IMR-90 (cell line): Measurements from ENCODE around the gene ATP1A3. TPM values are rescaled to one million over a fixed set of nuclear protein-coding genes. Genes with fewer than 3 reads are reported as not detected.

Experiments
- ATAC-seq: fragments of 200-7000 bp; cut with Tn5 transposase; 2 replicates; pipeline ENCODE4 v1.9.1; 2020; ENCODE audit warnings: low read depth, mild to moderate bottlenecking, moderate library complexity
- BruUV-seq: library from RNA; stranded (reverse); fragments of 400-500 nt; replicated peaks from 2 replicates; lab custom pipeline; 2021; lab: Mats Ljungman, UMichigan
- CTCF ChIA-PET: fragments of 300-600 bp; formaldehyde crosslinking; extraction: SDS; loops from one replicate; lab custom pipeline; 2021; ENCODE audit warnings: antibody characterized with exemption; lab: Yijun Ruan, JAX
- POLR2A ChIA-PET: fragments of 300-600 bp; sonication (Branson Sonifier 250); formaldehyde crosslinking; loops from one replicate; lab custom pipeline; 2022; ENCODE audit warnings: antibody characterized with exemption; ENCODE audit not compliant: unreplicated experiment; lab: Charles Lee
- DNase-seq: peaks from one replicate; pipeline ENCODE4 v3.0.0; 2013
- H2AFZ ChIP-seq: replicated peaks from 2 replicates; pipeline ENCODE3; 2013; ENCODE audit warnings: low read length, mild to moderate bottlenecking; ENCODE audit not compliant: poor library complexity
- H2AK5ac ChIP-seq: 2 replicates; pipeline ENCODE4 v1.6.1; 2013; ENCODE audit warnings: low read depth, low read length, inconsistent platforms
- H2AK9ac ChIP-seq: replicated peaks from 2 replicates; pipeline ENCODE3; 2013; ENCODE audit warnings: mild to moderate bottlenecking, low read depth, low read length, moderate library complexity; ENCODE audit not compliant: poor library complexity
- H2BK120ac ChIP-seq: 2 replicates; pipeline ENCODE4 v1.6.1; 2013; ENCODE audit warnings: low read depth, low read length, inconsistent platforms
- H2BK15ac ChIP-seq: 3 replicates; pipeline ENCODE4 v1.6.1; 2013; ENCODE audit warnings: low read depth, low read length, inconsistent platforms
- H2BK20ac ChIP-seq: 2 replicates; pipeline ENCODE4 v1.6.1; 2013; ENCODE audit warnings: low read depth, mild to moderate bottlenecking, inconsistent platforms, low read length, moderate library complexity
- H2BK5ac ChIP-seq: 2 replicates; pipeline ENCODE4 v1.6.1; 2013; ENCODE audit warnings: mild to moderate bottlenecking, low read depth, low read length, inconsistent platforms; ENCODE audit not compliant: poor library complexity, severe bottlenecking
- H3K14ac ChIP-seq: replicated peaks from 2 replicates; pipeline ENCODE4 v1.6.1; 2013; ENCODE audit warnings: low read depth, low read length, inconsistent platforms
- H3K18ac ChIP-seq: 2 replicates; pipeline ENCODE4 v1.6.1; 2013; ENCODE audit warnings: low read depth, low read length, control low read depth
- H3K23ac ChIP-seq: 2 replicates; pipeline ENCODE4 v1.6.1; 2013; ENCODE audit warnings: low read depth, low read length, inconsistent platforms
- H3K27ac ChIP-seq: 2 replicates; pipeline ENCODE4 v1.5.1; 2013; ENCODE audit warnings: mild to moderate bottlenecking, control low read depth, low read length; ENCODE audit not compliant: insufficient read depth
- H3K27me3 ChIP-seq: 2 replicates; pipeline ENCODE4 v1.6.1; 2013; ENCODE audit warnings: low read length; ENCODE audit not compliant: control insufficient read depth, insufficient read depth
- H3K36me3 ChIP-seq: 2 replicates; pipeline ENCODE4 v1.6.1; 2013; ENCODE audit warnings: low read length, mixed read lengths; ENCODE audit not compliant: control insufficient read depth, insufficient read depth
- H3K4ac ChIP-seq: 2 replicates; pipeline ENCODE4 v1.6.1; 2013; ENCODE audit warnings: low read depth, low read length, inconsistent platforms
- H3K4me1 ChIP-seq: 2 replicates; pipeline ENCODE4 v1.6.1; 2013; ENCODE audit warnings: low read length, mixed read lengths; ENCODE audit not compliant: control insufficient read depth, insufficient read depth
- H3K4me2 ChIP-seq: 2 replicates; pipeline ENCODE4 v1.6.1; 2013; ENCODE audit warnings: low read depth, mild to moderate bottlenecking, control low read depth, low read length, moderate library complexity
- H3K4me3 ChIP-seq: 2 replicates; pipeline ENCODE4 v1.5.1; 2013; ENCODE audit warnings: low read depth, mild to moderate bottlenecking, control low read depth, low read length, moderate library complexity; ENCODE audit not compliant: insufficient read depth
- H3K56ac ChIP-seq: 2 replicates; pipeline ENCODE4 v1.6.1; 2013; ENCODE audit warnings: low read length, inconsistent platforms; ENCODE audit not compliant: insufficient read depth; ENCODE audit errors: extremely low read depth
- H3K79me1 ChIP-seq, 2 experiments: 2 replicates each; pipeline ENCODE4 v1.6.1; 2013; ENCODE audit warnings: low read length in 2 of 2, inconsistent platforms in 1 of 2, low read depth in 1 of 2
- H3K9ac ChIP-seq: 2 replicates; pipeline ENCODE4 v1.6.1; 2013; ENCODE audit warnings: low read depth, low read length, control low read depth
- H3K9me1 ChIP-seq: 2 replicates; pipeline ENCODE4 v1.6.1; 2013; ENCODE audit warnings: low read length, inconsistent platforms; ENCODE audit not compliant: insufficient read depth
- H3K9me3 ChIP-seq: 2 replicates; pipeline ENCODE4 v1.6.1; 2013; ENCODE audit warnings: low read length; ENCODE audit not compliant: control insufficient read depth, insufficient read depth
- H4K20me1 ChIP-seq: 2 replicates; pipeline ENCODE4 v1.6.1; 2013; ENCODE audit warnings: low read length, inconsistent platforms; ENCODE audit not compliant: insufficient read depth
- H4K5ac ChIP-seq: 2 replicates; pipeline ENCODE4 v1.6.1; 2013; ENCODE audit warnings: mild to moderate bottlenecking, low read depth, low read length, control low read depth
- H4K8ac ChIP-seq, 2 experiments: 2 replicates each; pipeline ENCODE4 v1.6.1; 2013; ENCODE audit warnings: low read depth in 2 of 2, low read length in 2 of 2, control low read depth in 1 of 2, inconsistent platforms in 1 of 2
- H4K91ac ChIP-seq: 2 replicates; pipeline ENCODE4 v1.6.1; 2013; ENCODE audit warnings: low read depth, low read length, inconsistent platforms; ENCODE audit not compliant: insufficient read depth
- BHLHE40 ChIP-seq: fragments of 150-350 bp; IDR thresholded peaks from 2 replicates; pipeline ENCODE4 v1.6.1; 2016; ENCODE audit warnings: mild to moderate bottlenecking, low read depth, low read length
- CEBPB ChIP-seq: IDR thresholded peaks from 2 replicates; pipeline ENCODE4 v1.6.1; 2012; ENCODE audit warnings: low read depth, low read length, improper control_type of control experiment
- CHD1 ChIP-seq: IDR thresholded peaks from 2 replicates; pipeline ENCODE4 v1.6.1; 2012; ENCODE audit warnings: low read depth, low read length, improper control_type of control experiment
- FOS ChIP-seq: fragments of 150-350 bp; IDR thresholded peaks from 2 replicates; pipeline ENCODE4 v1.6.1; 2016; ENCODE audit warnings: low read depth, low read length
- MAFK ChIP-seq: IDR thresholded peaks from 2 replicates; pipeline ENCODE4 v1.6.1; 2012; ENCODE audit warnings: low read depth, low read length, improper control_type of control experiment
- MAZ ChIP-seq: IDR thresholded peaks from 2 replicates; pipeline ENCODE4 v1.6.1; 2012; ENCODE audit warnings: low read depth, mild to moderate bottlenecking, low read length, improper control_type of control experiment, moderate library complexity, borderline replicate concordance
- MXI1 ChIP-seq: IDR thresholded peaks from 2 replicates; pipeline ENCODE4 v1.6.1; 2012; ENCODE audit warnings: low read depth, mild to moderate bottlenecking, low read length, moderate library complexity, borderline replicate concordance
- NFE2L2 ChIP-seq: fragments of 150-350 bp; IDR thresholded peaks from 2 replicates; pipeline ENCODE4 v1.6.1; 2016; ENCODE audit warnings: low read depth, mild to moderate bottlenecking, low read length
- POLR2A ChIP-seq: IDR thresholded peaks from 2 replicates; pipeline ENCODE4 v1.6.1; 2012; ENCODE audit warnings: mild to moderate bottlenecking, low read depth, low read length
- RAD21 ChIP-seq: IDR thresholded peaks from 2 replicates; pipeline ENCODE4 v1.6.1; 2012; ENCODE audit warnings: low read length, improper control_type of control experiment
- RCOR1 ChIP-seq: IDR thresholded peaks from 2 replicates; pipeline ENCODE4 v1.6.1; 2012; ENCODE audit warnings: mild to moderate bottlenecking, low read length, improper control_type of control experiment; ENCODE audit not compliant: insufficient replicate concordance
- RFX5 ChIP-seq: IDR thresholded peaks from 2 replicates; pipeline ENCODE4 v1.8.0; 2012; ENCODE audit warnings: low read depth, mild to moderate bottlenecking, low read length, moderate library complexity
- WGBS, 2 experiments: methylation state at CpG; one replicate each; pipeline versions ENCODE4 v1.1.5 to v1.1.7; 2013; ENCODE audit warnings: missing lambda C conversion rate in 2 of 2; ENCODE audit not compliant: insufficient read length in 1 of 2; ENCODE audit errors: extremely low coverage in 2 of 2; 5-methylcytosine and 5-hydroxymethylcytosine counted together
- dilution Hi-C: fragments of 300-500 bp; cut with HindIII; formaldehyde crosslinking; loops from one replicate; pipeline ENCODE4 v1.14.3; 2018; ENCODE audit warnings: low sequenced_read_pairs; ENCODE audit not compliant: unreplicated experiment
- in situ Hi-C: fragments of 300-500 bp; cut with MboI; formaldehyde crosslinking; loops from 3 replicates; pipeline ENCODE4 v1.14.3; 2019; ENCODE audit warnings: low sequenced_read_pairs, inconsistent platforms, mixed read lengths
- intact Hi-C: fragments of 100-400 bp; cut with micrococcal nuclease; formaldehyde crosslinking; loops from 2 replicates; pipeline ENCODE4 v1.10.0; 2022
- polyA plus RNA-seq, 3 experiments: library from polyadenylated mRNA; depleted of rRNA; stranded (reverse); fragments of >200 nt; gene quantifications; 2 replicates each; pipeline ENCODE4 v1.2.3, GENCODE V29; 2012; ENCODE audit warnings: low replicate concordance in 1 of 3
- total RNA-seq: library from RNA; depleted of rRNA; stranded (reverse); fragments of >200 nt; gene quantifications from 2 replicates; pipeline ENCODE4 v1.2.3, GENCODE V29; 2012
- TF ChIP-seq, protein P1 (sequence below): conservative IDR thresholded peaks from 2 replicates; pipeline ENCODE4 v1.5.1; 2012; ENCODE audit warnings: mild to moderate bottlenecking, low read depth, low read length, improper control_type of control experiment
- TF ChIP-seq, protein P2 (sequence below): fragments of 150-350 bp; IDR thresholded peaks from 2 replicates; pipeline ENCODE4 v1.6.1; 2016; ENCODE audit warnings: low read depth, mild to moderate bottlenecking, low read length, moderate library complexity, borderline replicate concordance
- TF ChIP-seq, protein P3 (sequence below): fragments of 150-350 bp; IDR thresholded peaks from 2 replicates; pipeline ENCODE4 v1.6.1; 2017; ENCODE audit warnings: mild to moderate bottlenecking, antibody characterized with exemption, low read length, low read depth

Gene ATP1A3
- total and polyA plus RNA-seq, 2 of the 4 experiments (the other 2 are of a cell fraction), result under 0.01 to 0.12 TPM

DNA sequence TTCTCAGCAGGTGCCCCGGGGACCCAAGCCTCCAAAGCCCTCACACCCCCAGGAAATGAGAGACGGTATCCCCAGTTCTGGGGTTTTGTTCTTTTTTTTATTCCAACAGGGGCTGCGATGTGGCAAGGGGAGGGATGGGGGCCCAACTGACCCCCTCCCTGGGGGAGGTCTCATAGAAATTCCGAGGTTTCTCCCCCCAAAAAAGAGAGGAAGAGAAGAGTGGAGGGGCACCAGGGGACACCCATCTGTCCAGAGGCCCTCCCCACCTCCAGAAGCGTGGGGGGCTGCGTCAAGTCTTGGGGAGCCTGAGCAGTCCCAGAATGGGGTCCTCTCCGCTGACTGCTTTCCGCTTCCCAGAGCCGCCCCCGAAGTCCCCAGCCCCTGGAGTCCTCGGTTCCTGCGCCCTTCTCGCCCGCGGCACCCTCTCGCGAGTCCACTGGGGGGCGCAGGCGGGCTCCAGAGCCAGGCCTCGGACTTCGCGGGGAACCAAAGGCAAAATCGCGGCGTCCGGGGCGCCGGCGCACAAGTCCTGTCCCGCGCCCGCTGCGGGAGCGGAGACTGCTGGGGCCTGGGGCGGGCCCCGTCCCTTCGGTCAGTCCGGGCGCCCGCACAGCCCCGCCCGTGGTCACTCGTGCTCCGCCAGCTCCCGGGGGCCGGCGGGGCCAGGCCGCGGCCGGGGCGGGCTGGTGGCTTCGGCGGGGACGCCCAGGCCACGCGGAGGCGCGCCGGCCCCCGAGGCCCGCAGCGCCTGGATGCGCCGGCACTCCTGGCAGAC is 4.4 kb upstream of the ATP1A3 start:
- H3K4me1 ChIP-seq, result no peaks in the 10 kb centered on the region
- H3K4ac ChIP-seq, result no peak overlapping the region
- H3K4me2 ChIP-seq, result no peak overlapping the region
- H3K9ac ChIP-seq, result no peak overlapping the region
- no peak overlapping the region for H2BK120ac ChIP-seq
- H4K91ac ChIP-seq, result no peak overlapping the region
- no peak overlapping the region for H3K4me3 ChIP-seq
- no peak overlapping the region for H3K56ac ChIP-seq
- no peak overlapping the region for H4K8ac ChIP-seq
- H2BK15ac ChIP-seq, result no peak overlapping the region
- H3K27ac ChIP-seq, result no peak overlapping the region
- peak overlapping the region; percentile 41 for H2AFZ ChIP-seq
- POLR2A ChIA-PET, result no interaction called here
- H3K9me1 ChIP-seq, result peaks cover 8% of the 10 kb centered on the region; the same call in 1 of the 2 replicates
- H3K79me1 ChIP-seq, result no peaks in the 10 kb centered on the region
- H2AK9ac ChIP-seq, result no peak overlapping the region
- H3K9me3 ChIP-seq, result no peaks in the 10 kb centered on the region
- peaks cover 75% of the 10 kb centered on the region for H3K27me3 ChIP-seq
- ATAC-seq (peak; percentile 57), DNase-seq (peak; percentile 39)
- H3K14ac ChIP-seq, result no peak overlapping the region
- peaks cover 3% of the 10 kb centered on the region for H4K20me1 ChIP-seq
- dilution Hi-C loops (no loop called here), in situ Hi-C loops (no loop called here), intact Hi-C loops (loop anchor here (1.0 kb wide), 1 partner anchor 36 kb away; no protein-coding TSS in a partner anchor)
- H2BK5ac ChIP-seq, result no peak overlapping the region
- H3K23ac ChIP-seq, result no peak overlapping the region
- no peak overlapping the region for H4K5ac ChIP-seq
- no peak overlapping the region for H3K18ac ChIP-seq
- BruUV-seq, result no TSS peak
- H3K36me3 ChIP-seq, result no peaks in the 10 kb centered on the region
- CTCF ChIA-PET, result interaction anchor here (1.0 to 1.3 kb wide), 2 partner anchors 33 to 37 kb away, joined by 3 read pairs; no protein-coding TSS in a partner anchor
- H2AK5ac ChIP-seq, result no peak overlapping the region
- H2BK20ac ChIP-seq, result no peak overlapping the region
- WGBS, 2 experiments, result 1% methylated on average over 26 of the region's 64 CpGs; no CpG with 5 or more reads in 1 of the 2 experiments
- no peak for TF ChIP-seq MAFK
- no peak for TF ChIP-seq RCOR1
- TF ChIP-seq CEBPB, result no peak
- TF ChIP-seq FOS, result no peak
- TF ChIP-seq, protein P1, sequence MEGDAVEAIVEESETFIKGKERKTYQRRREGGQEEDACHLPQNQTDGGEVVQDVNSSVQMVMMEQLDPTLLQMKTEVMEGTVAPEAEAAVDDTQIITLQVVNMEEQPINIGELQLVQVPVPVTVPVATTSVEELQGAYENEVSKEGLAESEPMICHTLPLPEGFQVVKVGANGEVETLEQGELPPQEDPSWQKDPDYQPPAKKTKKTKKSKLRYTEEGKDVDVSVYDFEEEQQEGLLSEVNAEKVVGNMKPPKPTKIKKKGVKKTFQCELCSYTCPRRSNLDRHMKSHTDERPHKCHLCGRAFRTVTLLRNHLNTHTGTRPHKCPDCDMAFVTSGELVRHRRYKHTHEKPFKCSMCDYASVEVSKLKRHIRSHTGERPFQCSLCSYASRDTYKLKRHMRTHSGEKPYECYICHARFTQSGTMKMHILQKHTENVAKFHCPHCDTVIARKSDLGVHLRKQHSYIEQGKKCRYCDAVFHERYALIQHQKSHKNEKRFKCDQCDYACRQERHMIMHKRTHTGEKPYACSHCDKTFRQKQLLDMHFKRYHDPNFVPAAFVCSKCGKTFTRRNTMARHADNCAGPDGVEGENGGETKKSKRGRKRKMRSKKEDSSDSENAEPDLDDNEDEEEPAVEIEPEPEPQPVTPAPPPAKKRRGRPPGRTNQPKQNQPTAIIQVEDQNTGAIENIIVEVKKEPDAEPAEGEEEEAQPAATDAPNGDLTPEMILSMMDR, result peak; percentile 68
- TF ChIP-seq RFX5, result no peak
- TF ChIP-seq MXI1, result no peak
- no peak for TF ChIP-seq BHLHE40
- no peak for TF ChIP-seq MAZ
- TF ChIP-seq NFE2L2, result no peak
- TF ChIP-seq, protein P2, sequence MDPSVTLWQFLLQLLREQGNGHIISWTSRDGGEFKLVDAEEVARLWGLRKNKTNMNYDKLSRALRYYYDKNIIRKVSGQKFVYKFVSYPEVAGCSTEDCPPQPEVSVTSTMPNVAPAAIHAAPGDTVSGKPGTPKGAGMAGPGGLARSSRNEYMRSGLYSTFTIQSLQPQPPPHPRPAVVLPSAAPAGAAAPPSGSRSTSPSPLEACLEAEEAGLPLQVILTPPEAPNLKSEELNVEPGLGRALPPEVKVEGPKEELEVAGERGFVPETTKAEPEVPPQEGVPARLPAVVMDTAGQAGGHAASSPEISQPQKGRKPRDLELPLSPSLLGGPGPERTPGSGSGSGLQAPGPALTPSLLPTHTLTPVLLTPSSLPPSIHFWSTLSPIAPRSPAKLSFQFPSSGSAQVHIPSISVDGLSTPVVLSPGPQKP, result no peak
- no peak for TF ChIP-seq CHD1
- TF ChIP-seq RAD21, result peak; percentile 62
- TF ChIP-seq POLR2A, result no peak
- TF ChIP-seq, protein P3, sequence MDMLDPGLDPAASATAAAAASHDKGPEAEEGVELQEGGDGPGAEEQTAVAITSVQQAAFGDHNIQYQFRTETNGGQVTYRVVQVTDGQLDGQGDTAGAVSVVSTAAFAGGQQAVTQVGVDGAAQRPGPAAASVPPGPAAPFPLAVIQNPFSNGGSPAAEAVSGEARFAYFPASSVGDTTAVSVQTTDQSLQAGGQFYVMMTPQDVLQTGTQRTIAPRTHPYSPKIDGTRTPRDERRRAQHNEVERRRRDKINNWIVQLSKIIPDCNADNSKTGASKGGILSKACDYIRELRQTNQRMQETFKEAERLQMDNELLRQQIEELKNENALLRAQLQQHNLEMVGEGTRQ, result no peak
